Renal pelvis (tissue), 4 donors: ENCODE results near the gene DUS2. TPM values are rescaled to one million over a fixed set of nuclear protein-coding genes. Genes with fewer than 3 reads are reported as not detected.

ENCODE experiments used
- DNase-seq: peaks from one replicate; pipeline ENCODE4 v3.0.0-alpha.2; 2013
- polyA plus RNA-seq, 3 donors: library from polyadenylated mRNA; unstranded; fragments of 120-200 nt; gene quantifications; one replicate each; pipeline ENCODE4 v1.2.1, GENCODE V29; 2013; ENCODE audit not compliant: insufficient read length in 3 of 3

The DUS2 gene
- polyA plus RNA-seq, 3 donors, result 12.3 to 20.4 (median 15.9) TPM

- DNase-seq, result no peak
These were observed 51.9 kb downstream of the DUS2 start for GRCh38 chr16:68074850-68075555.

GRCh38 chr16:68075980-68076379 is 52.9 kb downstream of the DUS2 start:
- DNase-seq, result no peak

- no peak for DNase-seq
These were observed 53.5 kb downstream of the DUS2 start for GRCh38 chr16:68076560-68076959.

GRCh38 chr16:68077866-68078700 is 55.0 kb downstream of the DUS2 start:
- no peak for DNase-seq

GRCh38 chr16:68078701-68079375 is 55.8 kb downstream of the DUS2 start:
- DNase-seq, result no peak

GRCh38 chr16:68079376-68079625 is 56.2 kb downstream of the DUS2 start:
- no peak for DNase-seq

GRCh38 chr16:68079626-68080344 is 56.7 kb downstream of the DUS2 start:
- DNase-seq, result peak; percentile 84

GRCh38 chr16:68081861-68082628 is 59.0 kb downstream of the DUS2 start:
- DNase-seq, result no peak

- no peak for DNase-seq
These were observed 59.6 kb downstream of the DUS2 start for GRCh38 chr16:68082629-68083238.

- no peak for DNase-seq
These were observed 60.2 kb downstream of the DUS2 start for GRCh38 chr16:68083239-68083781.

GRCh38 chr16:68083861-68084503 is 60.9 kb downstream of the DUS2 start:
- no peak for DNase-seq

- DNase-seq, result peak; percentile 98
These were observed 61.6 kb downstream of the DUS2 start for GRCh38 chr16:68084504-68085258.

- no peak for DNase-seq
These were observed 62.4 kb downstream of the DUS2 start, which contains the start of gene NFATC3 for GRCh38 chr16:68085259-68086071. TSS of gene NFATC3 (plus strand) at chr16:68085370. CDS start at chr16:68085682, 312 bp downstream.

- DNase-seq, result no peak
These were observed 63.3 kb downstream of the DUS2 start for GRCh38 chr16:68086336-68086841.

GRCh38 chr16:68086860-68087268 is 63.8 kb downstream of the DUS2 start:
- DNase-seq, result no peak

GRCh38 chr16:68087688-68088087 is 64.6 kb downstream of the DUS2 start:
- DNase-seq, result no peak

GRCh38 chr16:68088130-68088972 is 65.3 kb downstream of the DUS2 start:
- no peak for DNase-seq
